Measurements from ENCODE around the gene DERL3. TPM values are rescaled to one million over a fixed set of nuclear protein-coding genes. Genes with fewer than 3 reads are reported as not detected.

DERL3 gene
- polyA plus RNA-seq, 3 donors from 2014 or later: 0.61 to 1.2 (median 0.62) TPM

DNA sequence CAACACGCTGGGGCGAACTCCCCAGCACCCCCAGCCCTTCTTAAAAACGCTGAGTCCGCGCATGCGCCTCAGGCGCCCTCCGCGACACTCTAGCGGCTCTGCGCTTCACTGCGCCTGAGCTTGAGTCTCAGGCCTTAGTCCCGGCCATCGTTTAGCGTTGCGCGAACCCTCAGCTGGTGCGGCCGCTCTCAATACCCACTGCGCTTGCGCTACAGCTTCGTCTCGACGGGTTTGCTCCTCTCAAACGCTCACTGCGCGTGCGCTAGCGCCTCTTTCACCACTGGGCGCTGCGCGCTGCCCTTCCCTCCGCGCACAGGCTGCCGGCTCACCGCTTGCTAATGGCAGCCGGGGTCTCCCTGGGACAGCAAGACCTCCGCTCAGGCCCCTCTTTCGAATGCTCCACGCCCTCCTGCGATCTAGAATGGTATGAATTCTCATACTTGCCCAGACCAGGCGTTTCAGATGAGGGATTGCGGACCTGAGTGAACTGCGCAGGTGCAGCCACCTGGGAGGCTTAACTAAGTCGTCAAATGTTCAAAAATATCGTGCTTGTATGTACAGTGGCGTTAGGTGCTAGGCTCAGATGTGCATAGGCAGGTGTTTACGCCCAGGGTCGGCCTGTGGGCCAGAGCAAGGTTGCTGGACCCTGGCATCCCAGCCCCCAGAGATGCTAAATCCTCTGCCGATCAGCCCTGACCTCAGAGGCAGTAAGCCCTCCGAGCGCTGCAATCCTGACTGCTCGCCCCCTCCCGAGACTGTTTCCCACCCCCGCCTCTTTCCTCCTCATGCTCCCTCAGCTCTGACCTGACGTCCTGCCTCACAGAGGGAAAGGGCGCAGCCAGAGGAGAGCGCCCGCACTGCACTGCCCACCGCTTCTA is 19.0 kb upstream of the DERL3 start, which contains the start of gene SLC2A11:
Gene SLC2A11, plus strand, starts transcription at position 270 of the 878 bp plus-strand sequence. Its CDS starts 125 bp downstream, at position 395.
- Mint-ChIP-seq H3K4me1 (peaks cover 19 to 22% of the 10 kb centered on the region in 2 donors), H3K36me3 (peaks cover 1 to 2% (median 2%) of the 10 kb centered on the region in 3 donors), H3K9me3 (no peaks in the 10 kb centered on the region), H3K4me3 (peak within 1 kb of the TSS; percentile 87 to 94 (median 93)), H3K27ac (peak within 1 kb of the TSS; percentile 82 to 95 (median 94)), H3K27me3 (ENCODE audit: low read depth in 3 of 3) (peaks cover 7 to 9% (median 7%) of the 10 kb centered on the region in 3 donors)
- peak; percentile 94 to 97 (median 96) for DNase-seq

GRCh38 chr22:23856721-23857605 is 18.2 kb upstream of the DERL3 start:
- peak overlapping the region; percentile 87 to 94 (median 93) for H3K4me3 Mint-ChIP-seq

DNA sequence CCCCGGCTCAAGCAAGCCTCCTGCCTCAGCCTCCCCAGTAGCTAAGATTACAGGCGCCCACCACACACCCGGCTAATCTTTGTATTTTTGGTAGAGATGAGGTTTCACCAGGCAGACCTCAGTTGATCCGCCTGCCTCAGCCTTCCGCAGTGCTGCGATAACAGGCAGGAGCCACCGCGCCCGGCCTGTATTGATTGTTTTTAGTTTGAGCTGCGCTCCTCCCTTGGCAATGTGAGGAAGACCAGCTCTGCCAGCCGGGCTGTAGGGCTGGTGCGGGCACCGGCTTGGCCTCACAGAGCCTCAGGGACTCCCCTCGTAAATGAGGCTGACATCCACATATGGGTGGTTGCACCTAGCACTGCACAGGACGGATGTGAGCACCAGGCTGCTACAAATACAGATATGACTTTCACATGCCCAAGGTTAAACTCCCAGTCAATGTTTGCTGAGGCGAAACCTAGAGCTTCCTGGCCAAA is 11.4 kb upstream of the DERL3 start:
- Mint-ChIP-seq H3K27ac (no peak overlapping the region), H3K4me1 (peaks cover 2 to 6% of the 10 kb centered on the region in 2 donors), H3K4me3 (peak overlapping the region in 1 of 5 donors; percentile 46), H3K9me3 (no peaks in the 10 kb centered on the region), H3K36me3 (no peaks in the 10 kb centered on the region), H3K27me3 (ENCODE audit: low read depth in 3 of 3) (peaks cover 2 to 6% (median 4%) of the 10 kb centered on the region in 3 donors)
- DNase-seq: no peak

More at GRCh38 chr22:23856721-23857605, 18.2 kb upstream of the DERL3 start:
- Mint-ChIP-seq H3K27ac (peak overlapping the region; percentile 82 to 95 (median 94)), H3K4me1 (peaks cover 19 to 22% of the 10 kb centered on the region in 2 donors), H3K9me3 (no peaks in the 10 kb centered on the region), H3K27me3 (ENCODE audit: low read depth in 3 of 3) (peaks cover 5 to 9% (median 6%) of the 10 kb centered on the region in 3 donors), H3K36me3 (peaks cover 0 to under 1% (median 0%) of the 10 kb centered on the region in 3 donors)
- peak; percentile 18 to 22 (median 21) for DNase-seq

- H3K27ac Mint-ChIP-seq: no peak overlapping the region
- no peak overlapping the region for H3K4me3 Mint-ChIP-seq
These were observed 10.5 kb upstream of the DERL3 start for GRCh38 chr22:23849009-23850006.

GRCh38 chr22:23847991-23848864 is 9.4 kb upstream of the DERL3 start:
- Mint-ChIP-seq H3K4me1 (peaks cover 11 to 16% of the 10 kb centered on the region in 2 donors), H3K27me3 (ENCODE audit: low read depth in 3 of 3) (peaks cover 0 to 6% (median 4%) of the 10 kb centered on the region in 3 donors), H3K36me3 (no peaks in the 10 kb centered on the region), H3K27ac (no peak overlapping the region), H3K9me3 (no peaks in the 10 kb centered on the region), H3K4me3 (no peak overlapping the region)
- DNase-seq: no peak

More at GRCh38 chr22:23849009-23850006, 10.5 kb upstream of the DERL3 start:
- H3K36me3 Mint-ChIP-seq: no peaks in the 10 kb centered on the region
- peaks cover 10 to 14% of the 10 kb centered on the region in 2 donors for H3K4me1 Mint-ChIP-seq
- peak; percentile 81 to 83 (median 81) for DNase-seq
- H3K9me3 Mint-ChIP-seq: no peaks in the 10 kb centered on the region
- peaks cover 2 to 6% (median 4%) of the 10 kb centered on the region in 3 donors for H3K27me3 Mint-ChIP-seq (ENCODE audit: low read depth in 3 of 3)

- H3K4me1 Mint-ChIP-seq: peaks cover 11 to 16% of the 10 kb centered on the region in 2 donors
- H3K27ac Mint-ChIP-seq: no peak overlapping the region
These were observed 8.6 kb upstream of the DERL3 start for GRCh38 chr22:23847310-23847920.

GRCh38 chr22:23846081-23846469 is 7.3 kb upstream of the DERL3 start:
- H3K9me3 Mint-ChIP-seq: no peaks in the 10 kb centered on the region
- peaks cover 13 to 16% of the 10 kb centered on the region in 2 donors for H3K4me1 Mint-ChIP-seq
- peaks cover 2 to 6% (median 4%) of the 10 kb centered on the region in 3 donors for H3K27me3 Mint-ChIP-seq (ENCODE audit: low read depth in 3 of 3)
- H3K27ac Mint-ChIP-seq: no peak overlapping the region
- H3K4me3 Mint-ChIP-seq: no peak overlapping the region
- no peak for DNase-seq
- no peaks in the 10 kb centered on the region for H3K36me3 Mint-ChIP-seq

More at GRCh38 chr22:23847310-23847920, 8.6 kb upstream of the DERL3 start:
- Mint-ChIP-seq H3K9me3 (no peaks in the 10 kb centered on the region), H3K36me3 (no peaks in the 10 kb centered on the region), H3K4me3 (no peak overlapping the region), H3K27me3 (ENCODE audit: low read depth in 3 of 3) (peaks cover 0 to 6% (median 4%) of the 10 kb centered on the region in 3 donors)
- no peak for DNase-seq

DNA sequence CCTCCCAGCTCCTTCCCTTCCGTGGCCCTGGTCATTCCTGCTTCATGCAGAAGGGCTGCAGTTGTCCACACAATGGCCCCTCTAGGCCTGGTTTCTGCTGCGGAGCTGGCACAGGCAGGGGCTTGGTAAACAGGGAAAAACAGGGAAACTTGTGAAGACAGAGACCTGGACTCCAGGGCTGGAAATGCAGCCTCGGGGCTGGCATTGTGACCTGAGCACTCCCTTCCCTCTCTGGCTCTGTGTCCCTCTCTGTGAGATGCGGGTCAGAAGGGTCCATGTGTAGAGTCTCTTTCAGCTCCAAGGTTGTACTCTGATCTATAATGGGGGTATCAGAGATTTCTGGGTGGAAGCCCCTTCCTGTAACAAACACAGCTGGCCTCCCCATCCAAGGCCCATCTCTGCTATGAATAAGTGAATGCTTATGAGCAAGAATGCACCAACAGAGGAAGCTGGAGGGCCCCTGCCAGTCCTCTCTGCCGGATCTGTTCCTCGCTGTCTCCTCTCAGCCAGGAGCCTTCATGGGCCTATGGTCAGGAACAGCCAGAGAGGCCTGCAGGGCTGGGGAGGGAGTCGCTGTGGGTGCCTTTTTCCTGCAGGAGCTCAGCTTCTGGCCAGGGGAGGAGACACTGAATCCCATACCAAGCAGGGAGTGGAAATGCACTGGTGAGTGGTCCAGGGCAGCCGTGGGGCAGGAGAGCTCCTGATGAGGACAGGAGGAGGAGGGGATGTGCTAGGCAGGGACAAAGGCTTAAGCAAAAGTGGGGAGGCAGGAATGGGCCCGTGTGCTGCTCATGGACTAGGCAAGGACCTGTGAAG is 6.7 kb upstream of the DERL3 start:
- peaks cover 13 to 16% of the 10 kb centered on the region in 2 donors for H3K4me1 Mint-ChIP-seq
- H3K4me3 Mint-ChIP-seq: no peak overlapping the region
- no peaks in the 10 kb centered on the region for H3K36me3 Mint-ChIP-seq
- no peak for DNase-seq
- H3K27ac Mint-ChIP-seq: no peak overlapping the region
- H3K27me3 Mint-ChIP-seq (ENCODE audit: low read depth in 3 of 3): peaks cover 2 to 6% (median 4%) of the 10 kb centered on the region in 3 donors
- H3K9me3 Mint-ChIP-seq: no peaks in the 10 kb centered on the region

- Mint-ChIP-seq H3K27ac (peak overlapping the region in 2 of 6 donors; percentile 62 to 70), H3K4me1 (peaks cover 15 to 18% of the 10 kb centered on the region in 2 donors), H3K9me3 (no peaks in the 10 kb centered on the region), H3K36me3 (no peaks in the 10 kb centered on the region), H3K27me3 (ENCODE audit: low read depth in 3 of 3) (peaks cover 0 to 2% (median 0%) of the 10 kb centered on the region in 3 donors), H3K4me3 (peak overlapping the region in 2 of 5 donors; percentile 18 to 38)
- DNase-seq: no peak
These were observed 6.0 kb upstream of the DERL3 start for GRCh38 chr22:23844739-23845202.

GRCh38 chr22:23842599-23842998 is 3.8 kb upstream of the DERL3 start:
- Mint-ChIP-seq H3K27ac (peak overlapping the region in 2 of 6 donors; percentile 3 to 21), H3K4me1 (peaks cover 33 to 40% of the 10 kb centered on the region in 2 donors), H3K27me3 (ENCODE audit: low read depth in 3 of 3) (peaks cover 10 to 12% (median 12%) of the 10 kb centered on the region in 3 donors), H3K4me3 (no peak overlapping the region), H3K36me3 (no peaks in the 10 kb centered on the region), H3K9me3 (no peaks in the 10 kb centered on the region)
- DNase-seq: no peak
